Jurkat, Clone E6-1 (cell line): ENCODE results near the gene GP1BB.

ENCODE experiments used
- DNase-seq: peaks from one replicate; pipeline ENCODE4 v3.0.0-alpha.2; 2011; ENCODE audit warnings: low read depth, low spot score
- H3K4me3 ChIP-seq: 2 replicates; pipeline ENCODE4 v1.5.1; 2011; ENCODE audit warnings: mild to moderate bottlenecking, low read length, control low read depth, moderate library complexity

GP1BB gene

DNA sequence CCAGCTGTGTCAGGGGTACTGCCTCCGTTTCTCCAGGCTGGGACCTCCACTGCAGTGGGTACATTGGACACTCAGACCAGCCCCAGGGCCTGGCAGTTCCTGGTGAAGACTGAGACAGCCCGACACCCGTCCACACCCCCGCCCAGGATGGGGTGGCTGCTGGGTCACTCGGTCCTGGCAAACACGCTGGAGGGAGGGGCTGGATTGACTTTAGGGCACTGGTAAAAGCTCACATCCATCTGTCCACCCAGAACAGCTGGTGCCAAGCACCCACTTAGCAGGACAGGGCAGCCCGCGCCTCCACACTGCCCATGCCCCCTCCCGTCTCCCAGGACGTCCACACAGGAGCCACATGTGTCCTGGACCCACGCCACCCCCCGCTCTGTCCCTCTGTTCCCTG lies 26.5 kb downstream of the GP1BB start:
- DNase-seq, result no peak
- H3K4me3 ChIP-seq, result no peak overlapping the region

DNA sequence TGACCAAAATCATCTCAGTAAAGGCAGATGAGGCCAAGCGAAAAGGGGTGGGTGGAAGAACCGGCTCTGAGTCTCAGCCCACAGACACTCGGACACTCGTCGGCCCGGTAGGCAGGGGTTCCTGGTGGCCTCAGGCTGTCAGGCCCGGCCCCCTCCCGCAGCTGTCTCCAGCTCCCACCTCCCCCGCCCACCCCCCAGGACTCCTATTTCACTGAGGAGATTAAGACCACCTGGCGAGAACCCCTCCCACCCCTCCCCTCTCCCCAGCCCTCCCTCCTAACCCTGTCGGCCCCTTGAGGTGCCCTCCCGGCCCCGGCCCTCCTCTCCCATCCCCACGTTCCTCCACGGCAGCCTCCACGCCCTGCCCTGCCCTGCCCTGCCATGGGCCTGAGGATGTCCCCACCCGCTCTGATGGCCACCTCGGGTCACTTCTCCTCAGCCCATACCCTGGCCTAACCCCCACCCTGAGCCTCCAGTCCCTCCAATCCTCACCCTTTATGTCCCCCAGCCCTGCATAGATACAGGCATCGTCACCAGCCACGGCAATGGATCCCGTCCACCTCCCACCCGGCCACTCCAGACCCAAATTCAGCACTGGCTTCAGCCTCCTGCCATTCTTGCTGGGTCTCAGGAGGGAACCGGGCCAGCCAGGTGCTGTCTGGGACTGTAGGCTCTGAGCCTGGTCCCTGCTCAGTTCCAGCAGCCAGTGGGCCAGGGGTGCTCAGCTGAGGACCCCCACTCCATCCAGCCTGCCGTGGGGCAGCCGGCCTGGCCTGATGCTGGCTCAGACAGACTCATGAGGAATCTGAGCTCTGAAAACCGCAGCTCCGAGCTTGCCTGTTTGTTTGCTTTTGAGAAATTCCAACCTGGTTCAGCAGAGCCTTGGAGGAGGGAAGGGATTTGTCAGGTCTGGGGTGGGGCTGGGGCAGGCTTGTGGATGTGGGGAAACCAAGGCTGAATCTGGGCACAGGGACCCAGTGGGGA lies 27.5 kb downstream of the GP1BB start:
- DNase-seq, result no peak
- no peak overlapping the region for H3K4me3 ChIP-seq

GRCh38 chr22:19751497-19752245 lies 28.3 kb downstream of the GP1BB start:
- DNase-seq, result no peak
- no peak overlapping the region for H3K4me3 ChIP-seq

- no peak overlapping the region for H3K4me3 ChIP-seq
- no peak for DNase-seq
Observed at GRCh38 chr22:19753090-19753842, 29.9 kb downstream of the GP1BB start.

GRCh38 chr22:19753996-19754700 lies 30.8 kb downstream of the GP1BB start:
- no peak for DNase-seq
- no peak overlapping the region for H3K4me3 ChIP-seq

GRCh38 chr22:19754701-19755144 lies 31.4 kb downstream of the GP1BB start:
- DNase-seq, result no peak
- no peak overlapping the region for H3K4me3 ChIP-seq

- DNase-seq, result no peak
- H3K4me3 ChIP-seq, result no peak overlapping the region
Observed at GRCh38 chr22:19755145-19755710, 31.9 kb downstream of the GP1BB start.

DNA sequence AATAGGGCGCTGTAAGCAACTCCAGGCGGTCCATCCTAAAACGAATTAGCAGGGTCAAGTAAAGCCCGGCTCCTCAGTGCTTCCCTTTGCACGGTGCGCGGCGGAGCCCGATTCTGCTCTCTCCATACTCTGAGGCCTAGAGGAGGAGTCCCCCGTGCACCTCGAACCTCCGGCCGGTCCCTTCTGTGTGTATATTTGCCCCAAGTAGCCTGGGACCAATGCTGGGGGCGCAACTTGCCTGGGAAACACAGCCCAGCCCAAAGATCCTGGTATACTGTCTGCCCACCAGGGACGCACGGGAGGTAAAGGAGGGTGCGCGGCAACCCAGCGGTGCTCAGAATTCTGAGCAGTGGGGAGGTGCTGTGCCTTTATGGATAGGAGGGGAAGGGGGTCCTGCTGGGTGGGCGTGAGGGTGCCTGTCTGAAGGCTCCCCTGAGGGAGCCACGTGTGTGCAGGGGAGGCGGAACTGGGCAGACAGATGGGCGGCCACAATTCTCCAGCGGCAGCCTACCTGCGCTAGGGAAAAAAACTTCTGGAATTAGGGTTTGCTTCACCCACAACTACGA lies 32.5 kb downstream of the GP1BB start:
- no peak for DNase-seq
- no peak overlapping the region for H3K4me3 ChIP-seq

DNA sequence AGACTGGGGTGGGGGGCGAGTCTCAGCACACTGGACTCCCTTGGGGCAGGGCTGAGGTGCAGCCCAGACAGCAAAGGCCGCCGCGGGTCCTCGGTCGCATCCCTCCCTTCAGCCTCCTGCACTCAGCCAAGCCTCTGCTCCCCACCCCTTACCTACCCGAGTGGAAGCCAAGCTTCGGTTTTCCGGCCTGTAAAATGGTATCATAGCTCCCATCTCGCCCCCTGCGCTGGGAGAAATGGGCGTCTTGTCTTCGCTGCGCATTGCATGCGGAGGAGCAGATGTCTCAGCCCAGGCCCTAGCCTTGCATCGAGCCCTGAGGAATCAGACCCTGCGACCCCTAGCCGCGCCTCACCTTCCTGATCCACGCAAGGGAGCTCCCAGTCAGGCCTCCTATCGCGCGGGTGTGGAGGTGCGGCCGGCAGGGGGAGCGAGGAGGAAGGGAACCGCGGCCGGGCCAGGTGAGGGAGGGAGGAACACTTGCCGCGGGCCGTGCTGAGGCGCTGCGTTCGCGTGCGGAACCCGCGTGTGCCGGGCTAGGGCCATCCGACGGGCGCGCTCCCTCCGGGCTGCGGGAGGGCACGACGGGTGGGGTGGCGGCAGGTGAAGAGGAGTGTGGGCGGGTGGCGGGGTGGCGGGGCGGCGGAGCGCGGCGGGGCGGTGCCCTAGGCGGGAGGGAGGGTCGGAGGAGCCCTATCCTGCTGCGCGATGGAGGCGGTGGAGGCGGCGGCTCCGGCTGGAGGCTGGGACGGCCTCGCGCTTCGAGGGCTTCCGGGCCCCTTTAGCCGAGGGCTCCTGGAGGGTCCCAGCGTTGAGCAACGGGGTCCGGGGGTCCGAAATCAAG lies 33.2 kb downstream of the GP1BB start:
- DNase-seq, result peak; percentile 54
- H3K4me3 ChIP-seq, result peak overlapping the region; percentile 40

DNA sequence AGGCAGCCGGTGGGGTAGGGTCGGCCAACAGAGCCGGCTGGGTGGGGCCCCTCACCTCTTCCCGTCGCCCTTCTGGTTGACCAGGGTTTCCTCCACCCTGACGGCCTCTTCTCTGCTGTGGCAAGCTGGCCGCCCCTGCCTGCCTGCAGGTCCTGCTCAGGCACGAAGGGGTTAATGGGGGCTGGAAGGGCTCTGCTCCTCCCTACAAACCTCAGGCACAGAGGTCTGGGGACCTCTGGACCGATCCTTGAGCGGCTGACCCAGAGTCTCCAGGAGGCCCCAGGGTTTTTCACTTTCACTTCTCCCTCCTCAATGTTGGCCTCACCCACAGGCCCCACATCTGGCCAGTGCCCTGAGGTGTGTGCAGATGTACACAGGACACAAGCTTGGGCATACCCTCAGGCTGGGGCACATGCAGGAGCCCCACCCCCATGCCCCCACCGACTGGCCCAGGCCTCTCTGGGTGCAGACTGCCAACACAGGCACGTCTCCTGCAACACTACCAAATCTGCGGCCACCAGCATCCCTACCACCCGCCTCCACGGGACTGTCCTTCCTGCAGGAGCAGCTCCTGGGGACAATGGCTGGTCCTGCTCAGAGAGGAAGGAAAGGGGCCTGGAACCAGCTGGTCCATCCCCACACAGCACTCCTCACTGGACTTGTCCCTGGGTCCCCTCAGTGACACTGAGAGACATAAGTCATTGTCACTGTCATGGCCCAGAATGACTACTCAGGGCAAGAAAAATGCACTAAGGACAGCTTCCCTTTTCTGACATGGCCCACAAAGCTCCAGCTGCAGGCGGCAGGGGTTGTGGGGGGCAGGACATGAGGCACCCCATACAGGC lies 34.0 kb downstream of the GP1BB start:
- no peak for DNase-seq
- H3K4me3 ChIP-seq, result peak overlapping the region; percentile 40

GRCh38 chr22:19757985-19758895 lies 34.9 kb downstream of the GP1BB start:
- H3K4me3 ChIP-seq, result no peak overlapping the region
- DNase-seq, result no peak

DNA sequence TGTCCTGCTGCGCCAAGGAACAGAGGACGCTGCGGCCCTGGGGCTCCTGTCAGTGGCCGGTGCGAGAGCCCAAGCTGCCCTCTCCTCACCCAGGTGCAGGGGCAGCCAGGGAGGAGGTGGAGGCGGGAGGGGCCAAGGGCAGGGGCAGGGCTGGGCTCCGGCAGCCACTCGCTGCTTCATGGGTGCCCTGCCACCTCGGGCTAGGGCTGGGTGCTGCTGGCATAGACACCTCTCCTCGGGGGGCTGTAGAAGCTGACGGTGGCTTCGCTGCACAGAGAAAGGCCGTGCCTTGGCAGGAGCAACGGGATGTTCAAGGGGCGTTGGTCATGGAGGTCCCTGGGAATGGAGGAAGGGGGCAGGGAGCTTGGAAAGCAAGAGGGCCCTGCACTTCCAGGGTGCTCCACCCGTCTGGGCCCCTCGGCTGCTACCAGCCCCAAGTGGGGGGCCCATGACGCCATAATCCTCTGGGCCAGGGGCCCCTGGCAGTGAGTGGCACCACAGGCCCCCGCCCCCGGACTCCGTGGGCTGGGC lies 35.6 kb downstream of the GP1BB start:
- no peak overlapping the region for H3K4me3 ChIP-seq
- DNase-seq, result no peak

DNA sequence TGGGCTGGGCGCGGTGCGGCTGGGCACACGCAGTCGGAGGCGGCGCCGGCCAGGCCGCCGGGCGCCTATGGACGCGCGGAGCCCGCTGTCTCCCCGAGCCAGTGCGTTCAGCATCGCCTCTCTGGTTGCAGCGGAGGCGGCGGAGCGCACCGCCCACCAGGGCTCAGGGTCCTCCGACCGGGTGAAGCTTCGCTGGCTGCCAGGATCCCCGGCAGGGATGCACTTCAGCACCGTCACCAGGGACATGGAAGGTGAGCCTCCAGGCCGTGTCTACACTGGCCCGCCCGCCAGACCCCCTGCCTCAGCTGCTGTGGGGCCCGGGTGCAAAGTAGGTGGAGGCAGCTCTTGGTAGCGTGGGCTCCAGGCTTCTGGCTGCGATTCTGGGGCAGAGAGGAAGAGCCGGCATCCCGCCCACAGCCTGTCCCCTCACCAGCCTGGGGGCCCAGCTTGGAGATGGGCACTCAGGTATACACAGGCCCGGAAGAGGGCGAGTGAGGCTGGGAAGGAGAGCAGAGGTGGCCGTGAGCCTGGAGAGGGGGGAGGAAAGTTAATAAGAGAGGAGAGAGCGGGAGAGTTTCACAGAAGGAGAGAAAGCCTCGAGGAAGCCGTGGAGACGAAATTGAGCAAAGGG lies 36.2 kb downstream of the GP1BB start:
- no peak overlapping the region for H3K4me3 ChIP-seq
- DNase-seq, result no peak

DNA sequence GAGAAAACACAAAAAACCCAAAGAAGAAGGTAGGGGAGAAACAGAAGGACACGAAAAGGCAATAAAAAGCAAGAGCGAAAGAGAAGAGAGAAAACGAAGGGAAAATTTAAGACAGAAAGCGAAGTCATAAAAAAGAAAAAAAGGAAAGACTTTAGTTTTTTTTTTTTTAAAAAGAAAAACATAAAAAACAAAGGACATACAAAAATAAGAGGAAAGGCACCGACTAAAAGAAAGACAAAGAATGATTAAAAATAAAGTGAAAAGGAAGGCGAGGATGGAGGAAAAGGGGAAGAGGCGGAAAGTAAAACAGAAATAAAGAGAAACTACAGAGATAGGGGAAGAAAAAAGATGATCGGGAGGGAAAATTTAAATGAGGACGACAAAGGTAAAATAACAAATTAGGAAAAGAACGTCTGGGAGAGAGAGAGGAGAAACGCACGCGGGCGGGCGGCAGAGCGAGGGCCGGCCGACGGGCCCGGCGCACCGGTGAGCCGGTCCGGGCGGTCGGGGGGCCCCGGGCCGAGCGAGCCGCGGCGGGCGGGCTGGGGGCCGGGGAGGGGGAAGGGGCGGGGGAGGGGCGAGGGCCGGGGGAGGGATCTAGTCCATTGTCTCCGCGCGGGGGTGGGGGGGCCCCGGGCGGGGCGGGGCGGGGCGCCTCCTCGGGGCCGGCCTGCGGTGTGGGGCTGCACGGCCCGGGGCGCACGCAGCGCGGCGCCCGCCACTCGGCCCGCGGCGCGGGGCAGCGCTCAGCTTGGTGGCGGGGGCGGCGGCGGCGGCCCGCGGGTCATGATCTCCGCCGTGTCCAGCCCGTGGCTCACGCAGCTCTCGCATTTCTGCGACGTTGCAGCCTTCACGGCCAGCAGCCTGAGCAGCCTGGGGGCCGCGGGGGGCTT lies 37.0 kb downstream of the GP1BB start, which contains the start of gene TBX1:
Gene TBX1, plus strand, starts transcription at position 721 of the 893 bp plus-strand sequence. Its CDS starts 66 bp downstream, at position 787.
- DNase-seq, result no peak
- no peak within 1 kb of the TSS for H3K4me3 ChIP-seq
